Left ventricle myocardium superior (tissue), 1 donor: Measurements from ENCODE around the gene LEMD1. TPM values are rescaled to one million over a fixed set of nuclear protein-coding genes. Genes with fewer than 3 reads are reported as not detected.
A peak's percentile ranks its signal among the peaks of the same experiment; 100 is the strongest.

Experiments
- ATAC-seq: fragments of 200-7000 bp; cut with Tn5 transposase; one replicate; pipeline ENCODE4 v1.9.1; 2020; ENCODE audit warnings: mild to moderate bottlenecking, moderate library complexity
- DNase-seq: peaks from one replicate; pipeline ENCODE4 v3.0.0-alpha.2; 2020
- intact Hi-C: fragments of 100-400 bp; cut with micrococcal nuclease; formaldehyde crosslinking; loops from one replicate; pipeline ENCODE4 v1.11.0; 2022
- long read RNA-seq: library from polyadenylated mRNA; unstranded; transcript quantifications from one replicate; pipeline ENCODE4 v2.0.0, GENCODE V29; 2021
- total RNA-seq: library from RNA; stranded (reverse); fragmentation: NEBNext Ultra II Directional; extraction: Animal tissue kit (Norgen Biotek cat#: 25700); gene quantifications from one replicate; pipeline ENCODE4 v1.2.1, GENCODE V29; 2021
- donor health status: DM: no; HTN: yes; CAD: no; lungs with severe emphysema.

LEMD1 gene, protein sequence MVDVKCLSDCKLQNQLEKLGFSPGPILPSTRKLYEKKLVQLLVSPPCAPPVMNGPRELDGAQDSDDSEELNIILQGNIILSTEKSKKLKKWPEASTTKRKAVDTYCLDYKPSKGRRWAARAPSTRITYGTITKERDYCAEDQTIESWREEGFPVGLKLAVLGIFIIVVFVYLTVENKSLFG
- total RNA-seq = not detected
- long read RNA-seq, partial matches to known transcripts = 0 of 1 reads
- long read RNA-seq, other reads (novel, unspliced or antisense) = 1 of 1 reads

DNA sequence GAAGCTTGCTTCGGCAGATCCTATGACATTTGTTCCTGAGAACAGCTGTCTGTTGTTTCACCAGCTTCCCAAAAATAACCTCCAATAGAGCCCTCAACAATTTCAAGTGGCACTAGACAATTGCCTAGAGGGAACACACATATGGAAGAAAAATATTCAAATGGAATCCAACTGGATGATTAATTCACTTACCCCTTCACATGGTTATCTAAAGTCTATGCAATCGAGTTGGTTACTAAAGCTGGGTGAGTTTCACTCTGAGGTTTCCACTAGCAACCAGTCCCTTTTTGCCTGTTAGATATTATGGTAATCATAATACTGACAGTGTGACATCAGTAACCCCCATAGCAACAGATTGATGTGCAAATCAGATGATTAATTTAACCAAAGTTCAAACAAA, at the start of gene LEMD1:
Gene LEMD1, minus strand, starts transcription at position 259 of the 400 bp plus-strand sequence. CDS start 1,520 bp downstream, outside the sequence.
- intact Hi-C loops = no loop called here
- ATAC-seq (peak; percentile 88), DNase-seq (no peak)

DNA sequence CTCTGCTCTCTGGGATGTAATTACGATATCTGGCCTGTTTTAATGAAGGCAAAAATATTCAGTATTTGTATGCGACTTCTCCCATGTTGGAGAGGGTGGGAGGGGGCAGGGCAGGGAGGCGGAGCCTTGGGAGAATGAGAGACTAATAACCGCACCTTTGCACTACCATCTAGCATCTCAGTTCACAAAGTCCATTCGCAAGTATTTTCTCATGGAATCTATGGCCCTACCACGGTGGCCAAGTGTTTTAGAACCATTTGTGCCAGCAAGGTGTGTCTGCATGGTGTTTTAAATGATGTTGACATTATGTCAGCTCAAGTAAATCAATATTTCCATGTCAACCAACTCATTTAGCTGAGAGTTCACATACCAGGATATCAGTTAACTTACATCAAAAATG, 48.3 kb upstream of the LEMD1 start:
- DNase-seq = no peak
- ATAC-seq = no peak
- intact Hi-C loops = no loop called here

DNA sequence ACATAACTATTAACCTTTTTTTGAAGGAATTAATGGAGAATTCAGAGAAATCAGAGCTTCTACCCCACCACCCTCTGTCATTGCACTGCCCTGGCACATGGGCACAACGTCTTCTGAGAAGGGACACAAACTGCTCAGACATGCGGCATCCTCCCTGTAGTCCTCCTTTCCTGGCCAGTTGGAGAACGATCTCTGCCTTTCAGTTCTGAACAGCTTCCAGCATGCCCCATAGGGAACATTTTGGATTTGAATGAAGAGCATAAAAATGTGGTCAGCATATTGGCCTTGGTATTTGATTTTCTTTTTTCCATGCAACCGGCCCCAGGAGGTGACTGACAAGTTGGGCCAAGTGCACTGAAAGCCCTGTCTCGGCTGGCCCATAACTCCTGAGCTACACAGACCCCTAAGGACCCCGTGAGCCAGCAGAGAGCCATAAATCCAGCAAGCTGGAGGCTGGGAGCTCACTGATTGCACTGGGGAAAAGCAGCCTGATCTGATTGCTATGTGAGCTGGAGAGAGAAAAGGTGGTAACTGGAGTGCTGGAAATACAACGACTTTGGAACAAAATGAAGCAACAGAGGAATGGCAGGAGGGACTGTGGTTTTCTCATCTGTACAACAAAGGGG, 44.9 kb upstream of the LEMD1 start:
- no peak for ATAC-seq
- intact Hi-C loops = no loop called here

DNA sequence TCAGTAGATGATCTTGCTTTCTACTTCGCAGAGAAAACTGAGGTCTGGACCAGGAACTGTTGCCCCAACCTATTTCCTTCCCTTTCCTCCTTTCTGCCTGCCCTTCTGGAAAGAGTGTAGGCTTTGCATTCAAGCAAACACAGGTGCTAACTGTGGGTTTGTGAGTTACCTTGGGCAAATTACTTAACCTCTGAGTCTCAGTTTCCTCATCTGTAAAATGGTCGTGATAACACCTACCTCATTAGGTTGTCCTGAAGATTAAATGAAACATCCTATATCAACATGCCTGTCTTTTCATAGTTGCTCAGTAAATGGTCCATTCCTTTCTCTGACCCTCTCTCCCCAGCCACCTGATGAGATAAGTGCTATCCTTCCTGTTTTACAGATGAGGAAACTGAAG, 43.5 kb upstream of the LEMD1 start:
- no peak for ATAC-seq
- no peak for DNase-seq
- intact Hi-C loops = no loop called here

More for the DNA sequence above, 44.9 kb upstream of the LEMD1 start:
- DNase-seq = no peak

DNA sequence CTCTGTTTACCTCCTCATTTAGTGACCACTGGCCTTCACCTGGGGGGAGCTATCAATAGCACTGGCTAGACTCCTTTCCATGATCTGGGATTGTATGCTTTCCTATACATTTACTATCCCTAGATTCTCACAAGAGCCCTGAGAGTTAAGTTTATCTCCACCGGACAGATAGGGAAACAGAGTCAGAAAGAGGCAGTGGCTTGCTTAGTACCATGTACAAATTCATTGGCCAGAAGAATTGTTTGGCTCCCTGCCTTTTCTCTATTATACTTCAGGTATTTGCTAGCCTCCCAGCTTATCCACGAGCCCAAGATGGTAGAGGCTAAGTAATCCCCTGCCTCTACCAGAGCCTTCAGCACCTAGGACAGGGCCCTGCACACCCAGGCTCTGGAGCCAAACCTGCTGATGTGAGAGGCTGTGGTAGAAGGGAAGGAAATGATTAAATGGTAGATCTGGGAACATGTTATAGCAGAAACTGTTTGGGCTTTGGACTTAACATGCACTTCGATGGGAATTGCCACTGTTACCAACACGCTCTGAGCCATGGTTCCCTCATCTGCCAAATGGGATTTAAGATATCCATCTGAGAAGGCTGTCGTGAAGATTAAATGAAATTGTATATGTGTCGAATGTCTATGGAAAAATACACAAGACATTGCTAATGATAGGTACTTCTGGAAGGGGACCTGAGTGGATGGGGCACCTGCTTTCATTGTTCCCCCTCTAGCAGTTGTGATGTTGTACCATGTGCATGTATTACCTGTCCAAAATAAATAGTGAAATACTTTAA, 37.1 kb upstream of the LEMD1 start:
- peak; percentile 62 for ATAC-seq
- DNase-seq = no peak
- intact Hi-C loops = no loop called here

DNA sequence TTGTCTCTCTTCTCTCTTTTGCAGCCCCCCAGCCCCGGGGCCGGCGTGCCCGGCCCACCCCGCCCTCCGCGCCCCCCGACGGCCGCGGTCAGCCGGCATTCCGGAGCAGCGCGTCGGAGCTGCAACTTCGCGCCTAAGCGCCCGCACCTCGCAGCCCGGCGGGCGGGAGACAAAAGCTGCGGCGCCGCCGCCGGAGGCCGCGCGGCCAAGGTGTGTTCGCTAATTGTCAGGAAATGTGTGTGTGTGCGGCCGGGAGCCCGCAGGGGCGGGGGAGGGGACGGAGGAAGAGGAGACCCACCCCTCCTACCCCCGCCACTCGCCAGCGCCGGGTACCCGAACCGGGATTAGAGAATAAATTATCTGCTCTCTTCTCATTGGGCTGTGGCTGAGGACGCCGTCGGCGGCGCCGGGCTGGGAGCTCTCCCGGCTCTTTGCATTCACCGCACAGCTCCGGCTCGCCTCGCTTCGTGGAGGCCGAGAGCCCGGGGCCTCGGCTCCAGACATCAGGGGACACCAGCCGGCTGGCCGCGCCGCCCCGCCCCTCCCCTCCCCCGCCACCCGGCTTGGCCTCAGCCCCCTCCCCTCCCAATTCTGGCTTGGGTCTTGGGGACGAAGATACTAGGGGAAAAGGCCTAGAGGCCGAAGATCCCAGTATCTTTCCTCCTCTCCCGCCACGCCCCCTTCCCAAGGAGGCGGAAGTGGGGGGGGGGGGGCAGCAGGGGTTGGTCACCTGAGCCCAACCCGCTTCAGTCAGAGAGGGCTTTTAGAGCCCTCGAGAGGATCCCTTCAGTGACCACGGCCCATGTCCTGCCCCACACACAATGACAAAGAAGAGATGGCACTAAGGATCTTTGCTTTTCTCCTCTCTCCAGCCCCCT, 35.3 kb upstream of the LEMD1 start:
- ATAC-seq (no peak), DNase-seq (peak; percentile 29)
- intact Hi-C loops = no loop called here

DNA sequence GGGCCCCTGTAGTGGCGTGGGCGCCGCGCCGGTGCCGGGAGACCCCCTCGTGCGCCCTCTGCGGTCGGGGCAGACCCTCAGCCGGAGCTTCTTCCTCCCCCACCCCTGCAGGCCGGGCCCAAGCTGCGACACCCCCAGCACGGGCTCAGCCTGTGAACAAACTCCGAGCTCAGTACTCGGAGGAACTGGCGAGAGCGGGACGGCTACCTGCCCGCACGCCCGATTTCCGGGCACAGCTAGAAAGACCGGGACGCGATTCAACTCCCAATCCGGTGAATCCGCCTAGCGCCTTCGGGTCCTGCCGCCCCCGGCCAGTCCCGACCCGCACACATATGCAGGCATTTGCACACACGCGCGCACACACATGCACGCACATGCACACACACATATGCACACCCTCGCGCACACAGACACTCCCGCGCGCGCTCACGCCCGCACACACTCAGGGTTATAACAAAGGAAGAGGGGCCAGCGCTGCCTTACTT, 34.6 kb upstream of the LEMD1 start:
- ATAC-seq (no peak), DNase-seq (no peak)
- intact Hi-C loops = no loop called here

DNA sequence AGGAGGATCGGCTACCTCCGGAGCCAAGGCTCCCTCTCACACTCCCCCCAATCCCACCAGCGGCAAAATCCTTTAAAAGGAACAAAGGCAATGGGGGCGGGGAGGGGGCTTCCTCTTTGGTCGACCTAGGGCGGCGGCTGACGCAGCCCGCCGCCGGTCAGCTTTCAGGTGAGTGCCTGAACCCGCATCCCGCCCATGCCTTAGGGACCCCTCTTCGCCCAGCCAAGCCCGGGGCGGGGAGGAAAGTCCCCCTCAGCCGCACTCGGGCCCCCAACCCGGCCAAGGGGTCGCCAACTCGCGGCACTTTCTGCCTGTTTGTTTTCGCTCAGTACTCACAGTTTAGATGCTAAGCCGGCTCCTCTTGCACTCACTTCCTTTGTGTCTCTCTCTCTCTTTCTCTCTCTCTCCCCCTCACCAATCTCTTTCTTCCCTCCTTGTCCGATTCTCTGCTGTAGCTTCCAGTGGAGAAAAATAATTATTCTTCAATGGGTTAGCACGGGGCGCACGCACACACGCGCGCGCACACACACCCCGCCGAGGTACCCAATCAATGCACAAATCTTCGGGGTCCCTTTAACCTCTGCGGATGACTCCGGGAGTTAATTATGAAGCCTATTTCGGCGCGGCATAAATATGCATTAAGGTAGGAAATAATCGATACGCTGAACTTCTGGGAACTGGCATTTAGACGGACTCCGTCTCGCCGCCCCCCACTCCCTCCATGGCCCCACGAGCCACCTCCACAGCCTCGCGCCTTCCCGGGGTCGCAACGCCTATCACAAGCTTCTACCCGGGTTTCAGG, 33.9 kb upstream of the LEMD1 start, which contains the start of gene BLACAT1:
Gene BLACAT1, minus strand, starts transcription at position 465 of the 802 bp plus-strand sequence.
- DNase-seq (no peak), ATAC-seq (no peak)
- intact Hi-C loops = no loop called here

DNA sequence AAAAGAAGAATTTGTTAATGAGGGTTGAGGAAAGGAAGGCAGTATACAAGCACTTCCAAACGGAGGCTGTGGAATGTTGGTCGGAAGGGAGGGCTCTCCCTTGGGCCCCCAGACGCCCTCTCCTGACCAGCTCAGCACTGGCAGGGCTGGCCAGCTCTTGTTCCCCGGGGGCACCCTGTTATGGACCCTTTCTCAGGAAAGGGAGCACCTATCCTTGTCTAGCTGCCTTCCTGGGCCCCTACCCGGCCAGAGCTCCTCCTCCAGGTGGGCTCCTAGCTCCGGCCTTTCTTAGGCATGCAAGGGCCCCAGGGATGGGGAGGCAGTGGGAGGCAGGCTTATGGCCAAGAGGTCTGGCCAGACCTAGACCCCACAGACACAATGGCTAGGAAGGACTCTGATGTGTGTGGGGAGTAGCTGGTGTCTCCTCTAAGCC, 33.1 kb upstream of the LEMD1 start:
- DNase-seq (no peak), ATAC-seq (no peak)
- intact Hi-C loops = no loop called here

DNA sequence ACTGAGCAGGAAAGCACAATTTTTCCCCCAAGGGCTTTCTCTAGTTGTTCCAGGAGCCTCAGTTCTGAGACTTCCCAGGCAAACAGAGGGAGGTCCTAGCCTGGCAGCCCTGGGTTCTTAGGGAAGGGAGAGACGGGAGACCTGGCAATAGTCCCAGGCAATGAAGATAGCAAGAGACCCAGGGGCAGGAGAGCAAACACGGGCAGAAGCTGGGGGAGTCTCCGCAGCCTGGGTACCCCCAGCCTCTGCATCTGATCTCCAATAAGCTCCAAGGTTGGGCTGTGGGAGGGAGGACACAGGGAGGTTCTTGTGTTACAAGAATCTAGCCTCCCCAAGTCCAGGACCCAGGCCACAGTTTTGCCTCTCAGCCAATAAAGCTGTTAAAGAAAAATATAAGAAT, 31.6 kb upstream of the LEMD1 start:
- ATAC-seq = no peak
- DNase-seq = no peak
- intact Hi-C loops = no loop called here

DNA sequence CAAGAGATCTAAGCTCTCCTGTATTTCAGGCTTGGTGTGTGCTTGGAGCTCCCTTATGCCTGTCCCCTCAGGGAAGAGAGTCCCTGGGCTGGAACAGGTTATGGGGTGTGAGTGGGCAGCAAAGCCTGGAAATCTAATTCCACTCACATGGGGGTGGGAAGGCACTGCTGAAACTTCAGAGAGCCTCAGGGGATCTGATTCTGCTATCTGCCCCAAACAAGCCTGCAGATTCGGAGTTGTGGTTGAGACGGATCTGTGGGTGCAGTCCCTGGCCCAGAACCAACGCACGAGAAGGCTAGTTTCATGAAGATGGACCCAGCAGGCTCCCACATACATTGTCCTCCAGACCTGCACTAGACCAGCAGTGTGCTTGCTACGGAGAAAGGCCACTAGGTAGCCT, 31.1 kb upstream of the LEMD1 start:
- intact Hi-C loops = no loop called here
- DNase-seq (no peak), ATAC-seq (no peak)

DNA sequence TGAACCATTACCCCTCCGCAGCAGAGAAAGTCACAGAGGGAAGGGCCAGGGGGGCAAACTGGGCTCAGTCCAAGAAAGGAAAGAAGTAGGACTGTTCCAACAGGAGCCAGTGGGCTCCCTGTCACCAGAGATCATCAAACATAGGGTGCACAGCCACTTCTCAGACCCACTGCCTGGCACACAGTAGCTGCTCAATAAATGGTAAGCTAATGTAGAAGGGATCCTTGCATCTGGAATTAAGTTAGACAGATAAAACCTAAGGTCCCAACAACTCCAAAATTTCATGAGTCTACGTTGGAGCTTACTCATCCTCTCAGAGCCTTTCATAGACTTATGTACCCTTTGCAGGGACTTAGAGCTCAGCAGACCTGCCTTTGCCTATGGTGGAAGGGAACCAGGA, 30.5 kb upstream of the LEMD1 start:
- intact Hi-C loops = no loop called here
- no peak for DNase-seq
- ATAC-seq = no peak

DNA sequence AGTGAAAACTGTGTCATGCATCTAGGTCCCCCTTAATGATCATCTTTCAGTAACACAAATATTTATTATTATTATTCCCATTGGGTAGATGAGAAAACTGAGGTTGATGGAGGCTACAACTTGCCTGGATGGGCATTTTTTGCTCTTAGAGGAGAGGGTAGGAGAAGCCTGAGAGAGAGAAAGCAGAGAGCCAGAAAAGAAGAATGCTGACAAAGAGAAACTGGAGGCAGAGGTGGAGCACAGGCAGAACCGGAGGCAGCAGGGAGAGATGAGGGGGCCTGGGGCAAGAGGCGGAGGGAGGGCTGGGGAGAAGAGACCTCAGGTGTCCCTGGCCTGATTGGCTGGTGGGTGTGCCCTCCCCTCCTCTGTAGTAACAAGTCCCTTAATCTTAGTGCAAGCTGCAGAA, 29.9 kb upstream of the LEMD1 start:
- DNase-seq (no peak), ATAC-seq (no peak)
- intact Hi-C loops = no loop called here

DNA sequence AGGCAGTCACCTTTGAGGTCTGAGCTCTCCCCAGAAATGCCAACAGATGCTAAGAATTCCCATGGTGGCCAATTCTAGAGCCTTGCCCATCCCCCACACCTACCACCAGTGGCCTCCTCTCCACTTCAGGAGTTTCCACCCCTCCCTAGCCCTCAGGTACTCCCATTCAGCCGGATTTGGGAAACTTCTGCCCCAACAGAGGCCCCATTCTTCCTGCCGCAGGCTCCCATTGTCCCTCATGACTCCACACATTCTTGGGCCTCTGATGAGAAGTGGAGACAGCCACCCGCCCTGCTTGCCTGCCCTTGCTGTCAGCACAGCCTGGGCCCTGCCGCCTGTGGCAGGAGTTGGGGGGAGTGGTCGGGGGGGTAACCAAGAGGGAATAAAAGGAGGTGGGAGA, 29.3 kb upstream of the LEMD1 start:
- DNase-seq = no peak
- intact Hi-C loops = no loop called here
- ATAC-seq = no peak

DNA sequence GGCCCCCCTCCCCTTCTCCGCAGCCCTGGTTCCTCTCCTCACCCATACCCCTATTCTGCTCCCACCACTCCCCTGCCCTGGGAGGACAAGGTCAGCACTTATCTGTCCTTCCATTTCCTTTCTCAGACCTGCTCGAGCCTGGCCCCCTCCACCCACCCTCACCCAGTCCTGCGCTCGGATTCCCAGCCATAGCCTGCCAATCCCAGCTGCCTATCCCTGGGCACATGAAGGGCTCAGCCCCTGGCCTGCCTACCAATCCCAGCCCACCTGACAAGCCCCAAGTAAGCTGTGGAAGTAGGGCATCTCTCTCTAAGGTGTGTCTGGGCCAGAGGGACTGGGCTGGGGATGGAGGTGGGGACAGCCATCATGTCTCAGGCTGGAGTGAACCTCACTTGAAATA, 28.6 kb upstream of the LEMD1 start:
- intact Hi-C loops = no loop called here
- no peak for DNase-seq
- ATAC-seq = no peak

DNA sequence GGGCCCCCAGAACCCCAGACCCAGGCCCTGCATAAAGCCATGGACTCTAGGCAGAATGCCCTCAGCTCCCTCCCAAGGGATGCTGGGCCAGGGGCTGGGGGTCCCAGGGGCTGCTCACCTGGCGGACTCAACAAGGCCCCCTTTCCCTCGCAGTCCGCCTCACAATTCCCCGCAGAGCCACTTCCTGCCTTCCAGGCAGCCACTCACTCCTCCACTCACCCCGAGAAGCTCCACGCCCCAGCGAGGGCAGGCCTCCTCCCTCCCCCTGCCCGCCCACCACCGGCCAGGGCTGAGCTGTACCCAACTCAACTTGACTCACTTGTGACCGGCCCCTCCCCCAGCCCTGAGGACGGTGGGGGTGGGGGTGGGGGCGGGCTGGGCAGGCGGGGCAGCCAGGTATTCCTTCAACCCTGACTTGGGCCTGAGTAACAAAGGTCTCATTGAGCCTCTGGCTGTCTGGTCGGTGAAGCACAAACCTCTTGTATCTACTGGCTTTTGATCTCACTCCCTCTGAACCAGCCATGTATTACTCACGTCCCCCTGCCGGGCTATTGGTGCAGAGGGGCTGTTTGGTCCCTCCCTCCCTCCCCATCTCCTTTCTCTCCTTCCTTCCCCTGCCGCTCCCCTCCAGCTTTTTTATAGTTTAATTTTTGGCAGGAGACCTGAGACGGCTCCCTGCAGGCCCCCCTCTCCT, 28.0 kb upstream of the LEMD1 start:
- ATAC-seq = no peak
- intact Hi-C loops = no loop called here
- DNase-seq = no peak

DNA sequence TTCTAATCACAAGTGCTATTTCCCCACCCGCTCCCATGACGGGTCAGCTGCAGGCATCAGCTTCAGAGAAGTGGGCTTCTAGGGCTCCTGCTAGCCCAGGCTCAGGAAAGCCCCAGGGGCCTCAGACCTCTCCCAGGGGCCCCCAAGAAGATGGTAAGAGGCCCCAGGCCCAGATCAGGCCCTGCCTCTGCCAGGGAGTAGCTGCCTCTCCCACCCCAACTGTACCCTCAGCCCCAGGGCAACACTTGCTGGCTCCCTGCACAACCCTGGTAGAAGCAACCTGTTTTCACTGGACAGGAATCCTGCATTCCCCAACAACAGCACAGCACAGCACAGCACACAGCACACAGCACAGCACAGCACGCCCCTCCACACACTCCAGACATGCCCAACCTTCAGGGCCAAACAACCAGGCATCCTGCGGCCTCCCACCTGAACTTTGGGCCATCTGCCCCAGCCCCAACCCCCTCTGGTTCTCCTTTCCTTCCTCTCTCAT, 27.4 kb upstream of the LEMD1 start:
- DNase-seq (no peak), ATAC-seq (no peak)
- intact Hi-C loops = no loop called here
